K562 (cell line): ENCODE data around the gene PLBD1.

Experiments used
- ETV6 ChIP-seq, 3 experiments: fragments of 150-350 bp in 1 of 3; sonication (generic) in 1 of 3; formaldehyde crosslinking in 1 of 3; IDR thresholded peaks; 2 replicates each; pipeline versions ENCODE4 v1.6.1 to v1.8.0; 2014 to 2022; ENCODE audit warnings: borderline replicate concordance in 2 of 3, low read depth in 2 of 3, antibody characterized with exemption in 1 of 3, low read length in 1 of 3, mild to moderate bottlenecking in 1 of 3, missing genetic modification reagents in 1 of 3
- POLR2A ChIP-seq: fragments of 450-650 bp; conservative IDR thresholded peaks from 2 replicates; pipeline ENCODE4 v1.6.1; 2016
- POLR2AphosphoS2 ChIP-seq: IDR thresholded peaks from 2 replicates; pipeline ENCODE4 v1.6.1; 2012; ENCODE audit warnings: low read length, improper control_type of control experiment
- RFX5 ChIP-seq: IDR thresholded peaks from 2 replicates; pipeline ENCODE4 v1.6.1; 2011; ENCODE audit warnings: low read depth, mild to moderate bottlenecking, improper control_type of control experiment, low read length
- SMARCB1 ChIP-seq: IDR thresholded peaks from 2 replicates; pipeline ENCODE4 v1.6.1; 2011; ENCODE audit warnings: improper control_type of control experiment, low read depth; ENCODE audit not compliant: insufficient read length
- SREBF2 ChIP-seq: sonication (generic); formaldehyde crosslinking; IDR thresholded peaks from 2 replicates; pipeline ENCODE4 v1.4.0; 2020; ENCODE audit warnings: mild to moderate bottlenecking, missing genetic modification reagents
- ZNF143 ChIP-seq: sonication (generic); formaldehyde crosslinking; IDR thresholded peaks from 2 replicates; pipeline ENCODE4 v1.9.0; 2022; ENCODE audit warnings: mild to moderate bottlenecking, missing genetic modification reagents
- ZNF232 ChIP-seq: sonication (generic); formaldehyde crosslinking; IDR thresholded peaks from 2 replicates; pipeline ENCODE4 v1.8.0; 2022; ENCODE audit warnings: mild to moderate bottlenecking, missing genetic modification reagents

DNA sequence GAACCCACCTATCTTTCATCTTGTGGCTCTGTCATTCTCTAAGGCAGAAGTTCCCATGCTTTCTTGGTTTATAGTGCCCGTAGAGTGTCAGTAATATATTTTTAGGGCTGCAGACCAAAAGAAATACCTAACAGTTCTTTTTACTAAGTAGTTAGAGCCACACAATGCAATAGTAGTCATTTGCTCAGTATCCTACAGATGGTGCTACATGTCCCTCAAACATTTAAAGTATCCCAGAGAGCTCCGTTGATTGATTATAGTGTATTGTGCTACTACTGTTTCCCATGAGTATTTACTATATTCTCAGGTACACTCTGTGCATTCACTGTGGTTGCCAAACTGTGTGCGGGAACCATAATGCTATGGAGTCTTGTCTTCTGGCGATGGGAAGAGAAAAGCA is 4.7 kb upstream of the PLBD1 start:
- TF ChIP-seq ETV6 (IDR thresholded peaks at IDR 0.05; ENCODE audit: borderline replicate concordance in 1 of 2, low read depth in 2 of 2, low read length in 1 of 2) (no peak), ETV6 (CRISPR knock-in tag; IDR thresholded peaks at IDR 0.05; ENCODE audit: borderline replicate concordance) (no peak), RFX5 (no peak), ZNF232 (CRISPR knock-in tag) (no peak), POLR2A (no peak), POLR2AphosphoS2 (no peak), SMARCB1 (no peak), ZNF143 (CRISPR knock-in tag) (no peak), SREBF2 (CRISPR knock-in tag) (no peak)
